Measurements from ENCODE around the gene EMID1.
"Not testable (repeated sequence)": the region's sequence is repeated elsewhere in the genome, so short reads cannot be mapped to it uniquely, and the experiment has no call there.

The EMID1 gene

GRCh38 chr22:29231971-29232959 lies 26.6 kb downstream of the EMID1 start:
- no peak for DNase-seq

- no peak for DNase-seq
Measured at GRCh38 chr22:29233277-29233877, 27.7 kb downstream of the EMID1 start.

GRCh38 chr22:29240481-29240880 lies 34.8 kb downstream of the EMID1 start:
- not testable (repeated sequence) for DNase-seq

DNA sequence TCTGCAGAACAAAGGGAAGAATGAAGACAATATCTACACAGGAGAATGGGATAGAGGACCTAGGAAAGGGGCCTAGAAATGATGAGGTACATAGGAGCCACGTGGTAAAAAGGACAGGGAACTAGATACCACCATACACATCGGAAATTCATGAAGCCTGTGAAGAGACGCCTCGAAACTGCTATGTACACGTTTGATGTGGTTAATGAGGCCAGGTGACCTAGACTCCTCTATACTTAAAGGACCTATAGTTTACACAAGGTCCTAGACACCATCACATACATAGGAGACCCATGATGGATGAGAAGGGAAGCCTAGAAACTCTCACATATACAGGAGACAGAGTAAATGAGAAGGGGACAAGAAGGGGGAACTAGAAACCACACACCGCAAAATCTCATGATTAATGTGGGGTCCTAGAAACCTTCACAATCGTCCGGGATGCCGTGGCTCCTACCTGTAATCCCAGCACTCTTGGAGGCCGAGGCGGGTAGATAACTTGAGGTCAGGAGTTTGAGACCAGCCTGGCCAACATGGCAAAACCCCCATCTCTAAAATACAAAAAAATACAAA lies 38.3 kb downstream of the EMID1 start:
- DNase-seq, result no peak

- no peak for DNase-seq
Measured at GRCh38 chr22:29244785-29245625, 39.3 kb downstream of the EMID1 start.

GRCh38 chr22:29245626-29246385 lies 40.1 kb downstream of the EMID1 start:
- peak; percentile 62 to 65 for DNase-seq

GRCh38 chr22:29247891-29248290 lies 42.2 kb downstream of the EMID1 start:
- DNase-seq, result not testable (repeated sequence)

DNA sequence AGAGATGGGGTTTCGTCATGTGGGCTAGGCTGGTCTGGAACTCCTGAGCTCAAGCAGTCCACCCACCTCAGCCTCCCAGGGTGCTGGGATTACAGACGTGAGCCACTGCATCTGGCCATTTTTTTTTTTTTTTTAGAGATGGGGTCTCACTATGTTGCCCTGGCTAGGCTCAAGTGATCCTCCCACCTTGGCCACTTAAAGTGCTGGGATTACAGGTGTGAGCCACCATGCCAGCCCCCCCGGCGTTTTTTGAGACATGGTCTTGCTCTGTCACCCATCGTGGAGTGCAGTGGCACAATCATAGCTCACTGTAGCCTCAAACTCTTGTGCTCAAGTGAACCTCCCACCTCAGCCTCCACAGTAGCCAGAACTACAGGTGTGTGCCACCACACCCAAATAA lies 45.6 kb downstream of the EMID1 start:
- DNase-seq, result no peak

- DNase-seq, result no peak
Measured at GRCh38 chr22:29251981-29252911, 46.5 kb downstream of the EMID1 start.

DNA sequence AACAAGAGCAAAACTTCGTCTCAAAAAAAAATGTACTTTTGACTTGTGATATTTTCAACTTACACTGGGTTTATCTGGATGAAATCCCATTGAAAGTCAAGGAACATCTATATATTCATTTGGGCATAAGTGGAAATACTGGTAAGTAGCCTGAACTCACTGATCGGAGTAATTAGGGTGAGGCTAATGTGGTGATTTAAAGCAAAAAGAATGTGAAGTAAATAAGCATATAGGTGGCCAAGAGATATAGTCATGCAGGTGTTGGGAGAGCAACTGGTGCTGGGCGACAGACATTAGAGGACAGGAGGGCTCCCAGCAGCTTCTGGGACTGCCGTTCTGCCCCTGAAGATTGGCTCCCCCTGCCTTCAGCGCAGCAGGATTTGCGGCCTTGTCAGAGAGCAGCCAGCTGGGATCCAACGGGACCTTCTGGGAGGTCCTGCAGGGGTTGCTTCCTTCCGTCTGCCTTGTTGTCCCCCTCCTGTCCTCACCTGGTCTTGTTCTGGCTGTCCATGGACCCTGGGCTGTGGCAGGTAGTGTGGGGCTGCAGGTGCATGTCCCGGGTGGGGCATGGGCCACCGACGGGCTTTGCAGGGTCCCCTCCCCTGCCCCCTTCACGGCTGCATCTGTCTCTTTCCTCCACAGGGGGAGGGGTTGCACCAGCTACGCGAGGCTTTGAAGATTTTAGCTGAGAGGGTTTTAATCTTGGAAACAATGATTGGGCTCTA lies 48.0 kb downstream of the EMID1 start:
- DNase-seq, result no peak

DNA sequence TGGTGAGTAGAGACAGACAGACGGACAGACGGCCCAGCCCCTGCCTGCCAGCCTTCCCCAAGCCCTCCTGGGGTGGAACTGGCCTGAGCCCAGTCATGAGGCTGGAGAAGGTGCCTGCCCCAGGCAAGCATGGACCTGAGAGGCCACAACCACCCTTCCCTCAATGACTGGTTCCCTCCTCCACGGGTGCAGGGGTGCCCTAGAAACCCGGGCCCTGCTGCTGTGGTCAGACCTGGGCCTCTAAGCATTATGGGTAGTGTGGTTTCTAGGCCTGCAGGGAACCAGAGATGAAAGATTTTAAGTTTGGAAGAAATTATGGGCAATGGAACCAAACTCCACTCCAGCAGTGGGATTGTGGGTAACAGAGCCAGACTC lies 48.6 kb downstream of the EMID1 start:
- no peak for DNase-seq

GRCh38 chr22:29255064-29255621 lies 49.4 kb downstream of the EMID1 start:
- no peak for DNase-seq

DNA sequence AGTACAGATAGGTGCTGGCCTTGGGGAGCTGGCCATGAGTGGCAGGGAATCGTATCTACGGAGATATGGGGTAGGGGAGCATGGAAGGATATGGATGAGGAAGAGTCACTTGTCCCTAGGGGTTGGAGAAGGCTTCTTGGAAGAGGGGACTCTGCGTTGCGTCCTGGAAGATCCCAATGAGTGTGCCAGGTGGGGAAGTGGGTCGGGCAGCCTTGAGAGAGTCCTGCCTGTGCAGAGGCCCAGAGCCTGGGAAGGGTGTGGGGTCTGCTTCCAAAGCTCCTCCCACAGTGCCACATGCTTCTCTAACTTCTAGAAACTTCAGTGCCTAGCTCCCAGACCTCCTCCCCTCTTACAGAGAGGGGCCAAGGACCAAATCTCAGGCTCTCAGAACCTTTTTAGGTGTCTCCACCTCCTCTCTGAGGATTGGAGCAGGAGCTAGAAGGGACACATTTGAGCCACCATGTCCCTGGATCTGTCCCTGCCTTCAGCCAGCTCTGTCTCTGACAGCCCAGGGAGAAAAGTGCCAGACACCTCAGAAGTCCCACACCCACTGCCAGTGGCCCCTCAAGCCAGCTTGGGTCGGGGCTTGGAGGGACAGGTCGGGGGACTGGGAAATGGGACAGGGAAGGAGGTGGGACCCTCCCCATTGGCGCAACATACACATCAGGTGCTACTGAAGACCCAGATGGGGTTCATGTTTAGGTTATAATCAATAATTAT lies 51.1 kb downstream of the EMID1 start:
- no peak for DNase-seq

DNA sequence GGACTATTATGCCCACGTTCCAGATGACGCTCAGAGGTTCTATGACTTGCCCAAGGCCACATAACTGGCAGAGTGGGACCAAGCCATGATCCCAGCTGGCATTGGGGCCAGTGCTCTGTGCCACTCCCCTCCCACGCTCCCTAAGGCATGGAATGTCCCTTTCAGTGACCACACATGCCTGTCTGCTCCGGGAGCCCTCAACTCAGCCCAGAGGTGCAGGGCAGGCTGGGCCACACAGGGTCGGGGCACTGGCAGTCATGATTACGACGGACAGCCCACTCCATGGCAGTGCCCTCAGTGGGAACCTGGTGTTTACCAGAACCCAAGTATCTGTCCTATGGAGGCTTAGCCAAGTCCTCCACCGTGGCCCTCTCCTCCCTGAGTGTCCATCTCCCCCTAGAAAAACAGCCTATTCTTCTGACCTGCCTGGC lies 52.1 kb downstream of the EMID1 start:
- no peak for DNase-seq

- DNase-seq, result no peak
Measured at GRCh38 chr22:29258407-29259252, 52.9 kb downstream of the EMID1 start.

DNA sequence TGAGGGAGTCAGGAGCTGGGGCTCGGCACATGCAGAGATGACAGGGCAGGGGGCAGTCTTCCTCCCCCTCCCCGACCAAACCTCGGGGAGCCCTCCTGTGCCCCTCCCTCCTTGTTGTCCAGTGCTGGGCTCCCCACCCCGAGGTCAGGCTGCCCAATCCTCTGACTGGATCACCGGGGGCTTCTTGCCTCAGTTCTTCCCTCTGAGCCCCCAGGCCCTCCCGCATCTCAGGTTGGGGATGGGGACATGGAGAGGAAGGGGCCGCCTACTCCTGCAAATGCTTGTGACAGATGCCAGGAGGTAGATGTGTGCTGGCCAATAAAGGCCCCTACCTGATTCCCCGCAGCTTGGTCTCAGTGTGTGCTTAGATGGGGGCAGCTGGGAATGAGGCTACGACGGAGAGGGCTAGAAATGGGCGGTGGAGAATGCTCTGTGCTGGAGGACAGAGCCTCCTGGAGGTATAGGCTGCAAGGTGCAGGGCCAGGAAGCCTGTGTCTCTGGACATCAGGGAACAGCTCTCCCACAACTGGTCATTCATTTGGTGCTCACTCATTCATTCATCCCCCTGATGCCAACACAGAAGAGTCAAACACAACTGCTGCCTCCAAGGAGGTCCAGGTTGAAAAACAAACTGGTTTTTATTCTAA lies 53.7 kb downstream of the EMID1 start:
- no peak for DNase-seq

DNA sequence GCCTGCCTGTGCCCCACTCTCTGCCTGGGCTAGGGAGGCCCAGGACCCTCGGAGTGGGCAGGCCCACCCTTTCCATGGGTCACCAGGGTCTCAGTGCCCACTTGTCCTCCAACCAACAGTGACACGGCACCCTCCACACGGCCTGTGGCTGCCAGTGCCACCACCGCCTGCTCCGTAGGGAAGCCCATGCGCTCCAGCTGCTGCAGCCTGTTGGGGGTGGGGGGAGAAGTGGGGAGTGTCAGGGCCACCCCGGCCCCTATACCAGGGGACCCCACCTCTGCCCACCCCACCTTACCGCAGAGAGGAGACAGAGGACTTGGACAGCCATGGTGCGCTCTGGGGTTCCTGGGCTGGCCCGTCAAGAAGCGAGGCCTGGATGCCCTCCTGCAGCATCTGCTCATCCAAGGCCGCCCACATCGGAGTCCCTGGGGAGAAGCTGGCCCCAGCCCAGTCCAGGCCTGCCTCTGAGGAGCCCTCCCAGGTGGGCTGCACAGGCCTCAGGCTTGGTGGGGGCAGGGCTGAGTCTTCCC lies 54.4 kb downstream of the EMID1 start:
- no peak for DNase-seq

All from CD4-positive, alpha-beta T cell treated with Interleukin-1 beta for 1 hour (primary cell).